ENCODE data around the gene LRRFIP1. TPM values are rescaled to one million over a fixed set of nuclear protein-coding genes. Genes with fewer than 3 reads are reported as not detected.

The LRRFIP1 gene
- total RNA-seq, 1 donor = 49.0 TPM

DNA sequence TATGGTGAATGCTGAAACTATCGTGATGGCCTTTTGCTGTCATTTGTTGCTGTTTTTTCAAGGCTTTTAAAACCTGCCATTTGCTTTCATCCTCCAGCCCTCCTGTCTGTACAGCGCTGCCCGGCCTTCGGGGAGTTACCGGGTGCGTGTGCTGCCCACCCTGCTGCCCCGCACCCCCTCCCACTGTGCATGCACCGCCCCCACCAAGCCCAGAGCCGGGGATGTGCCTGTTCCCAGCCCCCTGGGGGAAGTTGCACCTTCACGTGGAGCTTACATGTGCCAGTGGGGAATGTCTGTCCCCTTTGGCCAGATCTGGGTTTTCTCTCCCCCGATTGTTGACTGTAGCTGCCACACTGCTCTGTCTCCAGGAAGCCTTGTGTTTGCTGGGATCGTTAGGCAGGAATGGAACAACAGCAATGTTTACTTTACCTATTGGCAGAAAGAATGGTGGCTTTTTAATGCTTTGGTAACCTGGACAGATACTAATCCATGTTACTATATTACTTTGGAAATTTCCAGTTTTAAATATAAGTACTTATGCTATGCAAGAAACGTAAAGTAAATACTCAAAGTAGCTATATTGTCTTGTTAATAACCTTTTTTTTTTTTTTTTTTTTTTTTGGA is 106.4 kb downstream of the LRRFIP1 start:
- H3K4me3 ChIP-seq (ENCODE audit: low read depth, low read length) = no peak overlapping the region
- TF ChIP-seq, protein P1, sequence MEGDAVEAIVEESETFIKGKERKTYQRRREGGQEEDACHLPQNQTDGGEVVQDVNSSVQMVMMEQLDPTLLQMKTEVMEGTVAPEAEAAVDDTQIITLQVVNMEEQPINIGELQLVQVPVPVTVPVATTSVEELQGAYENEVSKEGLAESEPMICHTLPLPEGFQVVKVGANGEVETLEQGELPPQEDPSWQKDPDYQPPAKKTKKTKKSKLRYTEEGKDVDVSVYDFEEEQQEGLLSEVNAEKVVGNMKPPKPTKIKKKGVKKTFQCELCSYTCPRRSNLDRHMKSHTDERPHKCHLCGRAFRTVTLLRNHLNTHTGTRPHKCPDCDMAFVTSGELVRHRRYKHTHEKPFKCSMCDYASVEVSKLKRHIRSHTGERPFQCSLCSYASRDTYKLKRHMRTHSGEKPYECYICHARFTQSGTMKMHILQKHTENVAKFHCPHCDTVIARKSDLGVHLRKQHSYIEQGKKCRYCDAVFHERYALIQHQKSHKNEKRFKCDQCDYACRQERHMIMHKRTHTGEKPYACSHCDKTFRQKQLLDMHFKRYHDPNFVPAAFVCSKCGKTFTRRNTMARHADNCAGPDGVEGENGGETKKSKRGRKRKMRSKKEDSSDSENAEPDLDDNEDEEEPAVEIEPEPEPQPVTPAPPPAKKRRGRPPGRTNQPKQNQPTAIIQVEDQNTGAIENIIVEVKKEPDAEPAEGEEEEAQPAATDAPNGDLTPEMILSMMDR (IDR thresholded peaks at IDR 0.05; ENCODE audit: insufficient read depth, low read length) = no peak
- DNase-seq (ENCODE audit: low read depth) = no peak

DNA sequence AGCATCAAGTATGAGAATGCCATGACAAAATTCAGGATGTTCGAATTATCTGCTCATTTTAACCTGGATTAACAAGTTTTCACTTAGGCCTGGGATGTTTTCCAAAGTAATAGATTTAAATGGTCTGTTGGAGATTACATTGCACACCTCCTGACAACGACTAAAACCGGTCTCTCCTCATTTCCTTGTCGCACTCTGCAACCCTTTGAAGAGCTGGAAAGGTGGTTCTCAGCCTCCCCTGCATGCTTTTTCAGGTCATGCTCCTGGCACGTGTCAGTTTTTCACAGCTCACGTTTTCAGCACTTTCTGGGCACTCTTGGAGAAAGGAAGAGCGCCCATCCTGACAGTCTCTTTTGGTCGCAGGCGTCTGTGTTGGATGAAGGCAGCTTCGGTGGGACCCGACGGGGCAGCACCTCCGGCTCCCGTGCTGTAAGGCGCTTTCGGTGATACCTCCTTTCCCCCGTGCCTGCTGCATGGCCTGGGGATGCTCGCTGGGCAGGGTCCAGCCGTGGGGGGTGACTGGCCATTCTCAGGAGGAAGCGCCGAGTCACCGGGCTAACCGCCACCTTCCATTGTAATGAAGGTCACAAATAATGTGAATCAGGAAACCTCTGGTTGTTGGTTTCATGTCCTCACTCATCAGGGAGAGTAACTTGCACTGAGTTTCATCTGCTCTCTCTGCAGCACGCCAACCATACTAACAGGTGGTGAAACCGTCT is 107.7 kb downstream of the LRRFIP1 start:
- TF ChIP-seq, protein P1 (IDR thresholded peaks at IDR 0.05; ENCODE audit: insufficient read depth, low read length) = no peak
- no peak overlapping the region for H3K4me3 ChIP-seq (ENCODE audit: low read depth, low read length)
- DNase-seq (ENCODE audit: low read depth) = no peak

DNA sequence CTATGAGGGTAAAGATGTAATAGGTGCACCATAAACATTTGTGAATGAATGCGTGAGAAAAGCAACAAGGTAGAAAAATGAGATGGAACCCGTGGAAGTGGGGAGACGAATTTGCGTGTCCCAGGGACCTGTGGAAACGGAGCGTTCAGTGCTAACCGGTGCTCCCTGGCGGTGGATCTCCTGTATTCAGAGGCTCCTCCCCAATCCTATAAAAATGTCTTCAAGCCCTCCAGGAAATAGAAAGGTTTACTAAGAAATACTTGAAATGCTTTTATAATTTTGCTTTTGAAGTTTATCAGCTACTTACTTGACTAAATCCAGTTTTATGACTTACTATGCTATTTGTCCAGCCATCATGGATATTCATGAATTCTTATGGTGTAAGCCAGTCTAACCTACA is 108.4 kb downstream of the LRRFIP1 start:
- DNase-seq (ENCODE audit: low read depth) = no peak

DNA sequence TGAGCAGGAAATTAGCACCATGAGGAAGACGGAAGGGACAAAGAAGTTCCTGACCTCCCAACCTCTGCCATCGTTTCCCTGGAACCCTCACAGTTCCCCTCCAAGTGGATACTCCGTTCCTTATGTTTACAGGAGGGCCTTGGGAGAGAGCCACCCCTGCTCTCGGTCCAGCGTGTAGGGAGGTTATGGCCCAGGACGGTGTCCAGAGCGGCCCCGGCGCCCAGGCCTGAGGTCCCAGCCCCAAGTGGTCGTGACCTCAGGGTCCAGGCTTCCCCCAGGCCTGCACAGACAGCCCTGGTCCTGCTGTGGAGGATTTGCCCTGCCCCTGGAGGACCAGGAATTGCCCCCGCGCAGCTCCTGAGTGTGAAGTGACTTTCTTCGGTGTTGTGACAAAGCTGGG is 109.4 kb downstream of the LRRFIP1 start:
- no peak for DNase-seq (ENCODE audit: low read depth)
- H3K4me3 ChIP-seq (ENCODE audit: low read depth, low read length) = no peak overlapping the region
- TF ChIP-seq, protein P1 (IDR thresholded peaks at IDR 0.05; ENCODE audit: insufficient read depth, low read length) = no peak

More for the DNA sequence above, 108.4 kb downstream of the LRRFIP1 start:
- TF ChIP-seq, protein P1 (IDR thresholded peaks at IDR 0.05; ENCODE audit: insufficient read depth, low read length) = no peak
- H3K4me3 ChIP-seq (ENCODE audit: low read depth, low read length) = no peak overlapping the region

DNA sequence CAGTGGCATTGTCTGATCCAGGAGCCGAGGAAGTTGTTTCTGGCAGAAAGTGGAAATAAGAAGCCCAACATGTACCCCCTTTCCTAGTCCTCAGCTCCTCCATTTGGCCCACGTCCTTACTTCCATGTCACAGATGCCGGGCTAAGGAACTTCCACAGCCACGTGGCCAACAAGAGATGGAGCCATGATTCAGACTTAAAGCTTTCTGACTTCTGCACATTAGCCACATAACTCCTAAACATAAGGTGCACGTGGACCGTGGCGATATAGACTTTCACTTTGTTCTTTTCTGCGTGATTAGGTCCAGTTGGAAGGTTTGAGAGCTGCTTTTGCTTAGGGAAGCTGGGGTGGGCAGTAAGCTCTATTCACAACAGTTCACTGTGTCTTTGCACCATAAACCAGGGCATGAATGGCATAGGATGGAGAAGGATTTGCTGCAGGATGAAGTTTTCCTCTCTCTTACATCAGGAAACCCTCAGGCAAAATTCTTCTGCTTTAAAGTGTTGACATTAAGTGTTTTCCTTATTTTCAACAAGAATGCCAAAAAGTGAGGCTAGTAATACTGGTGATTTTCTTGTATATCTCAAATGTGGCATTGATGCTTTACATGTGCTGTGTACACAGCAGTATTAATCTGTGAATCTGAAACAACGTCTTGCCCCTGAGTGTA is 109.9 kb downstream of the LRRFIP1 start:
- TF ChIP-seq, protein P1 (IDR thresholded peaks at IDR 0.05; ENCODE audit: insufficient read depth, low read length) = no peak
- H3K4me3 ChIP-seq (ENCODE audit: low read depth, low read length) = no peak overlapping the region
- DNase-seq (ENCODE audit: low read depth) = no peak

DNA sequence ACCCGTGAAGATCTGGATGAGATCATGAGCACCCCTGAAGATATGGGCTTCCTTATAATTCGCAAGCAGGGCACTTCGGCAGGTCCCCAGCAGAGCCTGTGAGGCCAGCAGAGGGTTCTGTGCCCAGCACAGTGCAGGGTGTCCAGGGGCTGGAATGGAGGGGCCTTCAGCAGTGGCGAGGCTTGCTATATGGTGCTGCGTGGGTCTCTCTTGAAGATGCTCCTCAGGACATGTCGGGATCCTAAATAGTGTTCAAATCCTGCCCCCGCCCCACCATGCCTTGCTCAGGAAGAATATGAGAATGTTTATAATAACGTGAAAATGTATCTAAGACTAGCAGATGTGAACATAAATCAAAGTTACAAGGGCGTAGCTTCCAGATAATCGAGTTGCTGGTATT is 110.9 kb downstream of the LRRFIP1 start:
- TF ChIP-seq, protein P1 (IDR thresholded peaks at IDR 0.05; ENCODE audit: insufficient read depth, low read length) = no peak
- no peak for DNase-seq (ENCODE audit: low read depth)
- no peak overlapping the region for H3K4me3 ChIP-seq (ENCODE audit: low read depth, low read length)

Measured in fibroblast of the aortic adventitia (primary cell).